HG03342 (cell line): ENCODE data around the gene EDDM13.
"Not testable (repeated sequence)": the region's sequence is repeated elsewhere in the genome, so short reads cannot be mapped to it uniquely, and the experiment has no call there.

Source experiments
- ATAC-seq: cut with Tn5 transposase; IDR thresholded peaks from one replicate; pipeline ENCODE4 v1.9.1; 2021; ENCODE audit warnings: mild to moderate bottlenecking, moderate library complexity; ENCODE audit not compliant: unreplicated experiment

Gene EDDM13, protein sequence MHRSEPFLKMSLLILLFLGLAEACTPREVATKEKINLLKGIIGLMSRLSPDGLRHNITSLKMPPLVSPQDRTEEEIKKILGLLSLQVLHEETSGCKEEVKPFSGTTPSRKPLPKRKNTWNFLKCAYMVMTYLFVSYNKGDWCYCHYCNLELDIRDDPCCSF

DNA sequence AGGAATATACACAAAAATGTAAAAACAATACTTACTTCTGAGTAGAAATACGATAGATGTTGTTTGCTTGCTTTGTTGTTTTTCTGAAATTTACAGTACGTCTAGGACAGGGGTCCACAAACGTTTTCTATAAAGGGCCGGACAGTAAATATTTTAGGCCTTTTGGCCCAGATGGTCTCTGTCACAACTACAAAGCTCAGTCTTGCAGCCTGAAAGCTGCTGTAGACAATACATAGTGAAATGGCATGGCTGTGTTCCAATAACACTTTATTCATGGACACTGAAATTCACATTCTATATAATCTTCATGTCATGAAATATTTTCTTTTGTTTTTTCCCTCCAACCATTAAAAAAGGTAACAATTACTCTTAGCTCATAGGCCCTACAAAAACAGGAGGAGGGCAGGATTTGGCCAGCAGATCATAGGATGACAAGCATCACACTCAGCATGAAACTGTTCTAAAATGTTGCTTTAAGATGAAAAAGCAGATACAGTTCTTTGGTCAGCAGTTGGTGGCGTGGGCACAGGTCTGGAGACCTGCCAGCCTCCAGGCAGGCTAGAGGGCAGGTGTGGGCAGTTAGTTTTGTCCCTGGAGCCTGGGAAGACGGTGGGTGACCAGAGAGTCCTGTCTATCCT lies at the start of gene EDDM13:
EDDM13 (plus strand) TSS at position 588 of the 638 bp plus-strand sequence. CDS start 87 bp downstream, outside the sequence.
- no peak for ATAC-seq

DNA sequence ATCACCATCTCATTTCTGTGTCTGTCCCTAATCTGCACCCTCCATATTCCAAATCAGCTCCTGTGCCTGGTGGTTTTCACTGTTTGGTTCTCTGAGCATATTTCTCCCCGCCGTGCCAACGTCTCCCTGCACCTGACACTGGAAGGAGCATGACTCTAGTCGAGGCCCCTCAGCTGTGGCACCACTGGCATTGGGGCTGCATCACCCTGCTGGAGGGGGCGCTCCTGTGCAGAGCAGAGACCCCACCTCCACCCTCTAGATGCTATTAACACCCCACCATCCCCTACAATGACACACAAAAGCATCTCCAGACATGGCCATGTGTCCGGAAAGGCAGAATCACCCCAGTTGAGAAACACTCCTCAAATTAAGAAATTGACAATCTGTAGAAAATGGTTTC lies 49.6 kb upstream of the EDDM13 start:
- ATAC-seq: no peak

DNA sequence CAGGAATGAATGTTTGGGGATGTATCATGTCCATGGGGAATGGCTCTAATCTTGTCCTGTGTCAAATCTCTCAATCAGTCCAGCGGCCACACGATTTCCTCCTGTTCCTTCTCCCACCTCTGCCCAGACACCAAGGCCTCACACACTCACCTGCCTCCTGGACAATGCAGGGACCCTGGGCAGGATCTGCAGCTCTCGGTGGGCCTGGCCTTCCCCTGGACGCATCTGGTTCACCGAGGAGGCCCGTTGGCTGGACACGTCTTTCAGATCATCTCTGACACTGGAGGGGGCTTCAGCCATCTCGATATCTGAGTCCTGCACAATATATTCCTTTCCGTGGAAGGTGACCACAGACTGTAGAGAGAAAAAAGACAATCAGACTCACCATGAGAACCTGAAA lies 49.1 kb upstream of the EDDM13 start:
- ATAC-seq: no peak

DNA sequence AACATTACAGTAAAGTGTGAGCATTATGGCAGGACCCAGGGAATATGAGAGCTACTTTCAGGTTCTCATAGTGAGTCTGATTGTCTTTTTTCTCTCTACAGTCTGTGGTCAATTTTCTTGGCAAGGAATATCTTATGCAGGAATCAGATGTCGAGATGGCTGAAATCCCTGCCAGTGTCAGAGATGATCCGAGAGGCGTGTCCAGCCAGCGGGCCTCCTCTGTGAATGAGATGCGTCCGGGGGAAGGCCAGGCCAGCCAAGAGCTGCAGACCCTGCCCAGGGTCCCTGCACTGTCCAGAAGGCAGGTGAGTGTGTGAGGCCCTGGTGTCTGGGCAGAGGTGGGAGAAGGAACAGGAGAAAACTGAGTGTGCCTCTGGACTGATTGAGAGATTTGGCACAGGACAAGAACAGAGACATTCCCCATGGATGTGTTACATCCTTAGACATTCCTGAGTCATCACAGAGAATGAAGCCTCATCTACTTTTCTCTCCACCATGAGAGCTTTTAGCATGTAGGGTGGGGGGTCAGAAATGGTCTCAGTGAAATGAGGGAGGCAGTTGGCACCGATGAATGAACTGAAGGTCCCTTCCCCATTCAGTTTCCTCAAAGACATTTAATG lies 27.3 kb upstream of the EDDM13 start:
- no peak for ATAC-seq

DNA sequence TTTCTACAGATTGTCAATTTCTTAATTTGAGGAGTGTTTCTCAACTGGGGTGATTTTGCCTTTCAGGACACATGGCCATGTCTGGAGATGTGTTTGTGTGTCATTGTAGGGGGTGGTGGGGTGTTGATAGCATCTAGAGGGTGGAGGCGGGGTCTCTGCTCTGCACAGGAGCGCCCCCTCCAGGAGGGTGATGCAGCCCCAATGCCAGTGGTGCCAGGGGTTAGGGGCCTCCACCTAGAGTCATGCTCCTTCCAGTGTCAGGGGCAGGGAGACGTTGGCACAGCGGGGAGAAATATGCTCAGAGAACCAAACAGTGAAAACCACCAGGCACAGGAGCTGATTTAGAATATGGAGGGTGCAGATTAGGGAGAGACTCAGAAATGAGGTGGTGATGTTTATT lies 26.8 kb upstream of the EDDM13 start:
- not testable (repeated sequence) for ATAC-seq

DNA sequence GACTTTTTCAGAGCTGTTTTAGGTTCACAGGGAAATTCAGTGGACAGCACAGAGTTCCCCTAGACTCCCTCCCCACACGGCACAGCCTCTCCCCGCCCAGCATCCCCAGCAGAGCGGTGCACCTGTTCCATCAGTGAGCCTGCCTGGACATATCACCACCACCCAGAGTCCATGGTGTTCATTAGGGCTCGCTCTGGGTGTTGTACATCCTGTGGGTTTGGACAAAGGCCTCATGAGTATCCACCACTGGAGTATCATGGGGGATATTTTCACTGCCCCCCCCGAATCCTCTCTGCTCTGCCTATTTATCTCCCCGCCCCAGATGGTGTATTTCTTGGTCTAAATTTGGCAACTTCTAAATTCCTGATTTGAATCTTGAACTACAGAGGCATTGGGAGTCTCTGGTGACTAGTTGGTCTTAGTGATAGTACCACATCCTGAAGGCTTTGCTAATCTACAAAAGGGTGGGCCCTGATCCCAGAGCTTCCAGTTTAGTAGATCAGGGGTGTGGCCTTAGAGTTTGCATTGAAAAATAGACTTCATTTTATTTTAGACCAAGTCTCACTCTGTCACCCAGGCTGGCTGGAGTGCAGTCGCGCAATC lies 23.7 kb upstream of the EDDM13 start:
- not testable (repeated sequence) for ATAC-seq

DNA sequence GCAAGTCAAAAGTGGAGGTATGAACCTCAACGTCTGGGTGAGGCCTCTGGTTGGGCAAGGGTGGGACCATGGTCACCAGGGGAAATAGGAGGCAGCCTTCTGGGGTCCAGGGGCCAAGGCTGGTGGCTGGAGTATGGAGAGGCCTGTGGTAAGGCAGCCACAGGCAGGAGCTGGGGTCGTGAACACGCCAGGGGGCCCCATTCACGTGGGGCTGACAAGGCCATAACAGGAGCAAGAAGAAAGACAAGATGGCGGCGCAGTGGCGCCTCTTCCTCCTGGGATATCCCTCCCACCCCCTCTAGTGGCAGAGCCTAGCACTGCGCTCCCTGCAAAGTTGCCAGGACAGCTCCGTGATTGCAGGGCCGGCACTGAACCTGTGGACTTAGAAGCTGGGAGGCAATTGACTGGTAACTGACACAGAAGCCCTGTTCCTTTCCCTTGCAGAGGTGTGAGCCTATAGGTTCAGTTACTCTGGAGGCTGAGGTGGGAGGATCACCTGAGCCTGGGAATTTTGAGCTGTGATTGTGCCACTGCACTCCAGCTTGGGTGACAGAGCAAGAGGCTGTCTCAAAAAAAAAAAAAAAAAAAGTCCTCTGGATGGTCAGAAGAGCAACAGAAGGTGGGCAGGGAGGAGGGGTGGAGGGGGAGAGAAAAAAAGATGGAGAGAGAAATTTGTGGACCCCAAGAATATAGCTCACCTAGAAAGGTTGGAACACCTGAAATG lies 19.7 kb upstream of the EDDM13 start:
- no peak for ATAC-seq

DNA sequence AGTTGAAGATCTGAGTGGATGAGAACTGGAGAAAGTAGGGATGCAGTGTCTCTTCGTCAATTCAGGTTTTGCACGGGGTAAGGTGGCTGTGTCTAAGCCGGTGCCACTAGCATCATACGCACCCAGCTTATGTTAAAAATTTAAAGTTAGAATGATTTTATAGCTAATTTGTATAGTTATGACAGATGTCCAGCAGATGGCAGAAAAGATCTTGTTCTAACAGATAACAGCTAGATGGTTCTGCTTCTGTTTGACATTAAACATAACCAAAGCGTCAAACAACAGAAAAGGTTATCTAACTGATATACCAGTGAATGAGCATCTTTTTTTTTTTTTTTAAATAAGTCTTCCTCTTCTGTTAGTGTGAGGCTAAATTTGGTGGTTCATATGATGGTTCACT lies 18.8 kb upstream of the EDDM13 start:
- no peak for ATAC-seq

DNA sequence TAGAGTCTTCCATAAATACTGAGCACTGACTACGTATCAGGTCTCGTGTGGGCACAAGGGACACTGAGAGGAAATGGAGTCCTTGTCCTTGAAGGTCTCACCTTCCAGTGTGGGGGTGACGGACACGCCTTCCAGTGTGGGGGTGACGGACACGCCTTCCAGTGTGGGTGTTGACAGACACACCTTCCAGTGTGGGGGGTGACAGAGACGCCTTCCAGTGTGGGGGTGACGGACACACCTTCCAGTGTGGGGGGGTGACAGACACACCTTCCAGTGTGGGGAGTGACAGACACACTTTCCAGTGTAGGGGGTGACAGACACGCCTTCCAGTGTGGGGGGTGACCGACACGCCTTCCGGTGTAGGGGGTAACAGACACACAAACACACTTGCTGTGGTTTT lies 14.3 kb upstream of the EDDM13 start:
- no peak for ATAC-seq

DNA sequence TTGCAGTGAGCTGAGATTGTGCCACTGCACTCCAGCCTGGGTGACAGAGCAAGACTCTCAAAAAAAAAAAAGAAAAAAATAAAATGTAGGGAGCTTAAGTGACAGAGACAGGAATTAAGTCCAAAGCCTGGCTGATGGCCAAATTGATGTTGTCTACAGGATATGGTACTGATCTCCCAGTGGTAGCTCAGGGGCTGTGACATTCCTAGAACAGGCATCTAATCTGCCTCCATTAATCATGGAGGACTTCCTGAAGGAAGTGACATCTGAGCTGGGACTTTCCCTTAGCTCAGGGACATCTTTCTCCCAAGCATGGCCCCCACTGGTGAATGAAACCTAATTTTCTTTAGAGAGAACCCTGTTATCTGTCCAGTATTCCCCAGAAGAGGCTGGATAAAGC lies 11.4 kb upstream of the EDDM13 start:
- no peak for ATAC-seq

DNA sequence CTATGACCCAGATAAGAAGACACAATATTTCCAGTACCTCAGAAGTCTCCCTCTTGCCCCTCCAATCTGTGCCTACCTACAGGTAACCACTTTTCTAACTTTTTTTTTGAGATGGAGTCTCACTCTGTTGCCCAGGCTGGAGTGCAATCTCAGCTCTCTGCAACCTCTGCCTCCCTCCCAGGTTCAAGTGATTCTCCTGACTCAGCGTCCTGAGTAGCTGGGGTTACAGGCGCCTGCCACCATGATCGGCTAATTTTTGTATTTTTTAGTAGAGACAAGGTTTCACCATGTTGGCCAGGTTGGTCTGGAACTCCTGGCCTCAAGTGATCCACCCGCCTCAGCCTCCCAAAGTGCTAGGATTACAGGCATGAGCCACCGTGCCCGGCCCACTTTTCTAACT lies 10.6 kb upstream of the EDDM13 start:
- ATAC-seq: not testable (repeated sequence)

DNA sequence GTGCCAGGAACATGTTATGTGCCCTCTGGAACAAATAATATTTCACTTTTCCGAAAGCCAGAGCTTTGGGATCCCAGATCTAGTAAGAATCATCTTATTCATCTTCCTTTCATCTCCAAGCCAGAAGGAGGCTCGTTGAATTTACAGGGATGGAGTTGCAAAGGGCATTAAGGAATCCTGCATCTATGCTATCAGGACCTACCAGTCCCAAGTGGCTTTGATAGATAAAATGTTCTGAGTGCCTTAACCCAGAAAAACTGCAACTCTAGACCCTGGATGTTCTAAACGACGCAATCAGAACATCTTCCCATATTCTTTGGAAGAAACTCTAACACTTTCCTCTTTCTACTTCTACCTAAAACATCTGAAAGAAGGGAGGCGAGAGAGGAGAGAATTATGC lies 9.2 kb upstream of the EDDM13 start:
- ATAC-seq: no peak

DNA sequence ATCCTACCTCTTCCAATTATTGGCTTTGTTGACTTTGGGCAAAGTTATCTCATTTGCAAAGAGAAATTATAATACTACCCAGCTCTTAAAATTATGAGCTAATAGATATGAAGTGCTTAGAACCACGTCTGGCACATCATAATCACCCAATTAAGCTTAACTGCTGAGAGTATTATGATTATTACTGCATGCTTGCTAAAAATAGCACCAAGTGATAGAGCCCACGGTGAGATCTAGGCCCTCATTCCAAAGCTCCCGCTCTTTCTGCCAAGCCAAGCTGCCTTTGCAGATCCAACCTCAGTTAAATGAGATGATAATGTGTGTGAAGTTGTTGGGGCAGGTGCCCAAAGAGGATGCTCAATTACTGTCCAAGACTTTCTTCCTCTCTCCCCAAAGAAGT lies 6.5 kb upstream of the EDDM13 start:
- no peak for ATAC-seq

DNA sequence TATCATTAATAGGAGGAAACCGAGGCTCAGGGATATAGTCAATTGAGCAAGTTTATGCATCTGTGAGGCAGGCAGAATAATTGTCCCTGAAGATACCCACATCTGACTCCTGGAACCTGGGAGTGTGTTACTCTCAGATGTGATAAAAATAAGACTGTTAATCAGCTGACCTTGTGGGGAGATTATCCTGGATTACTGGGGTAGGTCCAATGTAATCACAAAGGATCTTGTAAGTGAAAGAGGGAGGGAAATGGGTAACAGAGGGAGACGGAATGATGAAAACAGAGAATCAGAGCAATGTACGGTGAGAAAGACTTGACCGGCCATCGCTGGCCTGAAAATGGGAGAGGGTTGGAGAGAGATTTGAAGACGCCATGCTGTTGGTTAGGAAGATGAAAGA lies 3.2 kb upstream of the EDDM13 start:
- no peak for ATAC-seq

DNA sequence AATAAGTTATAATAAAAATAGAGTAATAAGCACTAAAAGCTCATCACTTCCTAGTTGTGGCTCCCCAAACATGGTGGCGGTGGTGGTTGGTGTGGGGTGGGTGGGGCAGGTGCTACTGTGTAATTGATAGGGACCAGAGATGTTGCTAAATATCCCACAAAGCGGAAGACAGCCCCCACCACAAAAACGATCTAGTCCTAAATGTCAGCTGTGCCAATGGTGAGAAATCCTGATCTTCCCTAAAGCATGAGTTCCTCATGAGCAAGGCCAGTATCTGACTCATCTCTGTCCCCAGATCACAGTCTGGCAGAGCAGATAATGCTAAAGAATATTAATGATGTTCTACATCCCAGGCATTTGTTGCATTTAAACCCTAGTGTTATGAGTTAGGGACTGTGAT lies 1.9 kb upstream of the EDDM13 start:
- no peak for ATAC-seq

DNA sequence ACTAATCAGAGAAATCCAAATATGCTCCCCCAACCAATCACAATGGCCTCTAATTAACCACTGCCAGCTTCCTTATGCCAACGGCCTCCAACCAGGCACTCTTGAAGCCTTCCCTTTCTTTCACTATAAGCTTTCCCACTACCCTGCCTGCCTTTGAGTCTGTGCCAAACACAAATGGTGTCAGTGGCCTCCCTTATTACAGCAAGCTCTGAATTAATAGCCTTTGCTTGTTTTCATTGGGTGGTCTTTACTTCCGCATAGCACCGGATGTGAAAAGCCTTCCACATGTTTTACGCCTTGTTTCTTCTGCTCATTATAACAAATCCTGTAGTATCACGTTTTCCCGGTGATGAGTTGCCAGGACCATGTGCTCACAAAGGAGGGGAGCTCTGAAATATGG lies 1.4 kb upstream of the EDDM13 start:
- ATAC-seq: no peak

DNA sequence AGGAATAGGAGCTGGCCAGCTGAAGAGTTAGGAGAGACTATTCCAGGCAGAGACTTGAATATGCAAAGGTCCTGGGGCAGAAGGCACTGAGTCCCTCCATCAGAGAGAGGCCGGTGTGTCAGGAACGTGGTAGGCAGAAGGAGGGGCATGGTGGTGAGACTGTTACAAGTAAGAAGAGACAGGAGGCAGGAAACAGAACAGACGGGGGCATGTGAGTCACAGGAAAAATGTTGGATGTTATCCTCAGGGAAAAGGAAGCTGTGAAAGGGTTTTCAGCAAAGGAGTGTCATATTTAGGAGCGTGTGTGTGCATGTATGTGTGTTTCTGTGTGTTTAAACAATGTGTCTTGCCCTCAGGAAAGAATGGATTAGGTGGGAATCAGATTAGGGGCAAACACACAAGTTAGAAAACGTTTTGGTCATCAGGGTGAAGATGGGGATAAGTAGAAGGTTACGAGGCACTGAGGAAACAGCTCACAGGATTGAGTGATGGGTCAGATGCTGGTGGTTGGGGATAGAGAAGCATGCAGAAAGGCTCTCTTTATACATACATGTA lies 1.1 kb downstream of the EDDM13 start:
- no peak for ATAC-seq

DNA sequence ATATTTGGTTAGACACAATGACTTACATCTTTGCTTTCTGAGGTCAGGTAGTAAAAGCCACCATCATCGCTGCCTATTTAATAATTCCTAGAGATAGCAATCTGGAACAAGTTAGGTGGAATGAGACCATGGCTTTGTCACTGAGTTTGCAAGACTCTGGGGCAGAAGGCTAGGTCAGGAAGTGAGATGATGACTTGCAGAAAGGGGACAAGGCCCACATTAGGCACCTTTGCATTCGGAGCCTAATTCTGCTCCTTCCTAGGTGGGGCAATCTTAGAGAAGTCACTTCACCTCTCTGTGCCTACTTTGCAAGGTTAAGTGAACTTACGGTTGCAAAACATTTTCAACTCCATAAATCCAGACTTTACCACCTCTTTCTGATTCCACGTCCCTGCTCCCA lies 10.3 kb downstream of the EDDM13 start:
- ATAC-seq: no peak

DNA sequence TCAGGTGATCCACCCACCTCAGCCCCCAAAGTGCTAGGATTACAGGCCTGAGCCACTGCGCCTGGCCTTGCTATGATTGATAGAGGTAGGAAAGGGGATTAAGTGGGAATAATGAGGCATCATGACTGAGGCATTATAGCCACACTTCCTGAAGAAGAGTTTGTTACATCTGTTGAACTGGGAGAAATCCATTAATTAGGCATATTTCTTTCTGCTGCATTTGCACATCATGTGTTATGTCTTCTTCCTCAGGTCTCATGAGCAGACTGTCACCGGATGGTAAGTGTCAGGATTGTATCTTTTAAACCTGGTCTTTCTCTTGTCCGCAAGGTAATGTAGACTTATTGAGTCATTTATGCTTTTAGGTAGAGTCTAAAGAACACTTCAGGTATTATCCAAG lies 12.2 kb downstream of the EDDM13 start:
- no peak for ATAC-seq

DNA sequence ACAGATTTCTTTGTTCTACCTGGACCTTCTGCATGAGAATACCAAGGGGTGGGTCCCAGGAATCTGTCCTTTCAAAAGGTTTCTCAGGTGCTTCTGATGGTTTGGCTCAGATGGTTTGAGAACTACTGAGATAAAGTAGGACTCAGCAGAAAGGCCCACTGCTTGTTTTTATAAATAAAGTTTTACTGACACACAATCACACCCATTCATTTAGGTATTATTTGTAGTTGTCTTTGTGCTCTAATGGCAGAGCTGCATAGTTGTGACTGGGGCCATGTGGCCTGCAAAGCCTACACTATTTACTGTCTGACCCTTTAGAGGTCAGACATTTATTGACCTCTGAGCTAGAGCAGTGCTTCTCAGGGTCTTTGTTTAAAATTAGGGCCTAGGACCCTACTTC lies 17.6 kb downstream of the EDDM13 start:
- no peak for ATAC-seq

DNA sequence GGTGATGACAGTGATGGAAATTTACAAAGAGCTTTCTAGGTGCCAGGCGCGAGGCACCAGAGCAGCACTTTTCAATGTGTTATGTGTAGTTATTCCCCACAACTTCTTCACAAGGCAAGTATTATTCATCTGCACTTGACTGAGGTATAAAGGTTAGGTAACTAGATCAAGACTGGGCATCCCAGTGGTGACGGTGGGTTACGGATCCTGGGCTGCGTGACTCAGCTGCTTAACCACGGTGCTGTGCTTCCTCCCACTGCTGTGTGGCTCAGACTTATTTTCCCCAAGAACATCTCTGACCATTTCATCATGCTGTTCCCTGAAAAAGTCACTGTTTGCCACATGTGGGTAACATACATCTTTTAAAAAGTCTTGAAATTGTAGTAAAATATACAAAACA lies 19.3 kb downstream of the EDDM13 start:
- ATAC-seq: no peak
